ENCODE measurements around the gene TLCD2. TPM values are rescaled to one million over a fixed set of nuclear protein-coding genes. Genes with fewer than 3 reads are reported as not detected.
"Not testable (repeated sequence)": the region's sequence is repeated elsewhere in the genome, so short reads cannot be mapped to it uniquely, and the experiment has no call there.

The TLCD2 gene
- polyA plus RNA-seq, 3 donors, result 1.4 to 16.6 (median 15.0) TPM

GRCh38 chr17:1724351-1724868 lies 14.2 kb upstream of the TLCD2 start, which contains the start of gene WDR81:
Gene WDR81, plus strand, starts transcription at chr17:1724704. Its CDS starts 256 bp downstream, at chr17:1724960.
- 0 to 1% (median 0%) methylated on average over 28 to 57 of the region's 57 CpGs for WGBS, 3 donors
- H3K27ac ChIP-seq (ENCODE audit: low read depth, low read length), result peak within 1 kb of the TSS; percentile 72

- H3K27ac ChIP-seq (ENCODE audit: low read depth, low read length), result not testable (repeated sequence)
- 95 to 98% (median 96%) methylated on average over 8 of the region's 8 CpGs for WGBS, 3 donors
Measured at GRCh38 chr17:1722022-1722421, 11.8 kb upstream of the TLCD2 start.

- no peak overlapping the region for H3K27ac ChIP-seq (ENCODE audit: low read depth, low read length)
- 34 to 40% (median 35%) methylated on average over 11 of the region's 11 CpGs for WGBS, 3 donors
Measured at GRCh38 chr17:1720856-1721386, 10.7 kb upstream of the TLCD2 start.

GRCh38 chr17:1718362-1719165 lies 8.4 kb upstream of the TLCD2 start:
- H3K27ac ChIP-seq (ENCODE audit: low read depth, low read length), result no peak overlapping the region
- WGBS, 3 donors, result 71 to 73% (median 71%) methylated on average over 19 of the region's 19 CpGs

- H3K27ac ChIP-seq (ENCODE audit: low read depth, low read length), result peak overlapping the region; percentile 96
- WGBS, 3 donors, result 0 to 1% (median 0%) methylated on average over 13 of the region's 13 CpGs
Measured at GRCh38 chr17:1716912-1717695, 6.9 kb upstream of the TLCD2 start.

- WGBS, 3 donors, result 0 to 1% (median 1%) methylated on average over 65 to 70 of the region's 70 CpGs
Measured at GRCh38 chr17:1716076-1716911, 6.1 kb upstream of the TLCD2 start.

GRCh38 chr17:1715803-1716075 lies 5.6 kb upstream of the TLCD2 start:
- 0 to 2% (median 0%) methylated on average over 18 to 23 of the region's 23 CpGs for WGBS, 3 donors
- H3K27ac ChIP-seq (ENCODE audit: low read depth, low read length), result peak overlapping the region; percentile 97

More at GRCh38 chr17:1716076-1716911, 6.1 kb upstream of the TLCD2 start:
- peak overlapping the region; percentile 97 for H3K27ac ChIP-seq (ENCODE audit: low read depth, low read length)

GRCh38 chr17:1714980-1715802 lies 5.0 kb upstream of the TLCD2 start:
- peak overlapping the region; percentile 97 for H3K27ac ChIP-seq (ENCODE audit: low read depth, low read length)
- WGBS, 3 donors, result 1 to 2% (median 2%) methylated on average over 28 to 32 of the region's 32 CpGs

- 4 to 8% (median 5%) methylated on average over 12 to 19 of the region's 19 CpGs for WGBS, 3 donors
Measured at GRCh38 chr17:1714427-1714979, 4.3 kb upstream of the TLCD2 start.

GRCh38 chr17:1713878-1714426 lies 3.8 kb upstream of the TLCD2 start:
- WGBS, 3 donors, result 6 to 14% (median 12%) methylated on average over 11 of the region's 11 CpGs
- peak overlapping the region; percentile 87 for H3K27ac ChIP-seq (ENCODE audit: low read depth, low read length)

More at GRCh38 chr17:1714427-1714979, 4.3 kb upstream of the TLCD2 start:
- peak overlapping the region; percentile 87 for H3K27ac ChIP-seq (ENCODE audit: low read depth, low read length)

- 61 to 76% (median 68%) methylated on average over 10 of the region's 10 CpGs for WGBS, 3 donors
- no peak overlapping the region for H3K27ac ChIP-seq (ENCODE audit: low read depth, low read length)
Measured at GRCh38 chr17:1713160-1713877, 3.1 kb upstream of the TLCD2 start.

- H3K27ac ChIP-seq (ENCODE audit: low read depth, low read length), result no peak overlapping the region
- 67 to 90% (median 89%) methylated on average over 8 of the region's 8 CpGs for WGBS, 3 donors
Measured at GRCh38 chr17:1712271-1712670, 2.1 kb upstream of the TLCD2 start.

GRCh38 chr17:1711804-1712203 lies 1.6 kb upstream of the TLCD2 start:
- H3K27ac ChIP-seq (ENCODE audit: low read depth, low read length), result no peak overlapping the region
- WGBS, 3 donors, result 75 to 79% (median 77%) methylated on average over 4 of the region's 4 CpGs

- WGBS, 3 donors, result 21 to 33% (median 24%) methylated on average over 14 of the region's 14 CpGs
- H3K27ac ChIP-seq (ENCODE audit: low read depth, low read length), result peak overlapping the region; percentile 49
Measured at GRCh38 chr17:1710807-1711553, 803 bp upstream of the TLCD2 start.

GRCh38 chr17:1709403-1709951 lies 700 bp downstream of the TLCD2 start:
- no peak overlapping the region for H3K27ac ChIP-seq (ENCODE audit: low read depth, low read length)
- WGBS, 3 donors, result 3 to 7% (median 7%) methylated on average over 14 to 16 of the region's 16 CpGs
